ENCODE results near the gene RASSF10.

Gene RASSF10

DNA sequence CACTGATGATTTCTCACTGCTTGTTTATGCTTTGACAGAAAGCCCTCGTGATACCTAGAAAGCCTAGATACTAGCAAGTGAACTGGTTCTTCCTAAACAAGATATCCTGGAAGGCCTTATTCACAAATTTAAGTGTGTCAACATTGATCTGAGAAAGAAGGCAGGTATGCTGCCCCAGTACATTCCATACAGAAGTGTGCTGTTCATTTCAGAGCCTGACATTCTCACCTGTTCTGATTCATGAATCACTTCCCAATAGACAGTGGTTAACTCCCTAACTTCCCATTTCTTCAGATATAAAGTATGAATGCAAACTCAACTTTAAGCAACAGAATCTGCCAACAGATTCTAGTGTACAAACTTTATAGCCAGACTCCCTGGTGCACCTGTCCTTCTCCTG is 15.5 kb upstream of the RASSF10 start:
- no peak for DNase-seq (ENCODE audit: low read depth in 2 of 3, low spot score in 2 of 3)

DNA sequence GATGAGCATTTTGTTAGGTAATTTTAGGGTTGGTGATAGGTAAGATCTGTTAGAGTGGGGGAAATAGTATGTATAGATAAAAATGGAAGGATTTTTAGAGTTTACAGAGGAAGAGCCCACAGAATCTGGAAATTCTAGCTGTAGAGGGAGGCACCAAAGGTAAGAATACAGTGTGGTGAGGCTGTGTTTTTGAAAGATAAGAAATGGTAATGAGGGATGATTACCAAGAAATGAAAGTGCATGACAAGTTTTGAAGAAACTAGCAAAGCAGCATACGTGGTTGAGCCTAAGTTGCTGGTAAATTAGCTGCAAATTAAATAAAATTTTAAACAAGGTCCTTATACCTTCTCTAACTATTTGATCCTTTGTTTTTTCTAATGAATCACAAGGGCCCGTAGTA is 14.6 kb upstream of the RASSF10 start:
- no peak for DNase-seq (ENCODE audit: low read depth in 2 of 3, low spot score in 2 of 3)

DNA sequence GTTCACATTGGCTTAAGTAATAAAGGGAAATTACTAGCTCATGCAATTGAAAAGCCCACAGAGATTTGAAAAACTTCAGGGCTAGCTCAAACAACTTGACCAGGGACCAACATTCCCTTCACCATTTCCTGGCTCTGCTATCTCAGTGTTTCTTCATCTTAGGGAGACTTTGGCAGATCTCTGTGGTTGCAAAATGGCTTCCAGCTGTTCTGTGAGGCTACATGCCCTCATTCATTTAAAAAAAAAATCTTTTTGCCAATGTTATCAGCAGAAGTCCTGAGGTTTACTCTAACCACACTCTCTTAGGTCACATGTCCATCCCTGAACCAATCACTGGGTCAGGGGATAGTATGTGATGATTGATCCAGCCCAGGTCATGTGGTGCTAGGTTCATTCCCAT is 13.9 kb upstream of the RASSF10 start:
- DNase-seq (ENCODE audit: low read depth in 2 of 3, low spot score in 2 of 3) = no peak

DNA sequence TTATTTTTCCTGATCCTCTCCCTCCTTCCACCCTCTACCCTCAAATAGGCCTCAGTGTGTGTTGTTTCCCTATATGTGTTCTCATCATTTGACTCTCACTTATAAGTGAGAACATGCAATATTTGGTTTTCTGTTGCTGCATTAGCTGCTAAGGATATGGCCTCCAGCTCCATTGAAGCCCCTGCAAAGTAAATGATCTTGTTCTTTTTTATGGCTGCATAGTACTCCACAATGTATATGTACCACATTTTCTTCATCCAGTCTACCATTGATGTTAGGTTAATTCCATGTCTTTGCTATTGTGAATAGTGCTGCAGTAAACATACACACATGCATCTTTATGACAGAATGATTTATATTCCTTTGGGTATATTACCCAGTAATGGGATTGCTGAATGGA is 13.3 kb upstream of the RASSF10 start:
- no peak for DNase-seq (ENCODE audit: low read depth in 2 of 3, low spot score in 2 of 3)

DNA sequence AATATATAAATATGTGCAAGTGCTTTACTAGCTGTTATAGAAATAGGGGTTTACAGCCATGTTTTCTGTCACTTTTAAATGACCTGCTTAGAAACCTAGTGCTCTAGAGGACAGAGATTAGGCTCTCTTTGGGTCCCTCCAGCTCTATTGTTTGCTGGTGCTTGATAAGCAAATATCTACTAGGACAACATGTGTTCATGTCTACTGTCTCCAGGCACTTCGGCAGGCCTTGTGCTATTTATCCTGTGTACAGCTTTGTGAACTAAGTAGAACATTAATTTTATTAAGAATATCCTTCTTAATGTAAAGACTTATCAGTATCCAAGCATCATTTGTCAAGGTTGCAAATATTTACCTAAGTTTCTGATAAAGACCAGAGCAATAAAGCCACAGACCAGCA is 11.9 kb upstream of the RASSF10 start:
- DNase-seq (ENCODE audit: low read depth in 2 of 3, low spot score in 2 of 3) = no peak

DNA sequence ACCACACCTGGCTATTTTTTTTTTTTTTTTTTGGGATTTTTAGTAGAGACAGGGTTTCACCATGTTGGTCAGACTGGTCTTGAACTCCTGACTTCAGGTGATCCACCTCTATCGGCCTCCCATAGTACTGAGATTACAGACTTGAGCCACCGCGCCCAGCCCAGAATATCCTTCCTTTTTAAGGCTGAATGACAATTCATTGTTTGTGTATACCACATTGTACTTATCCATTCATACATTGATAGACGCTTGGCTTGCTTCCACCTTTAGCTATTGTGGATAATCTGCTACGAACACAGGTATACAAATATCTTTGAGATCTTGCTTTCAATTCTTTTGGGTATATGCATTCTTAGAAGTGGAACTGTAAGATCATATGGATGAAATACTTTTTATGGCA is 10.8 kb upstream of the RASSF10 start:
- no peak for DNase-seq (ENCODE audit: low read depth in 2 of 3, low spot score in 2 of 3)

DNA sequence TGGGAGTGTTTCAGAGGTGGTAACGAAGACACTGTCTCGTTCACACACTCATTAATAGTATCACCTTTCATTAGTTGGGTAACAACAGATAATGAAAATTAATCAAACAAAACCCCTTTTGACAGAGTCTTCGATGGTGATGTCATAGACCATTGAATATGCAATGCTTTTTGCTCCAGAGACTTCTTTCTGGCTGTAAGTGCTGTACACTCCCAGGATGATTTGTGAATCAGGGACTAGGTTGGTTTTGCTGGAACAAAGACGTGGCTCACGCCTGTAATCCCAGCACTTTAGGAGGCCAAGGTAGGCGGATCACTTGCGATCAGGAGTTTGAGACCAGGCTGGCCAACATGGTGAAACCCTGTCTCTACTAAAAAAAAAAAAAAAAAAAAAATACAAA is 9.5 kb upstream of the RASSF10 start:
- DNase-seq (ENCODE audit: low read depth in 2 of 3, low spot score in 2 of 3) = no peak

DNA sequence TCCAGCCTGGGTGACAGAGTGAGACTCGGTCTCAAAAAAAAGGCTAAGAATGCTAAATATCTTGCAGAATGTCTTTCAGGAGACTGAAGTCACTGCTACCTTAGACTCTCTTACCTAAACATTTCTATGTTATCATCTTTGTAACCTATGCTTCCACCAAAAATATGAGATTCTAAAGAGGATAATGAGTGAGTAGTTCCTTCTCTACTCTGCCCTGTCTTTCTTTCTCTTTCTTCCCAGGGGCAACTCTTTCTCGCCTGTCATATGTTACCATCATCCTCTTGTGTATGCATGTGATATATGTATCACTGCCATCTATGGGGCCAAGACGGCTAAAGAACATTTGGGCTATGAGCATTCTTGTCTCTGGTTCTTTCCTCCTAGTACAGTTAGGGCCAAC is 9.0 kb upstream of the RASSF10 start:
- no peak for DNase-seq (ENCODE audit: low read depth in 2 of 3, low spot score in 2 of 3)

DNA sequence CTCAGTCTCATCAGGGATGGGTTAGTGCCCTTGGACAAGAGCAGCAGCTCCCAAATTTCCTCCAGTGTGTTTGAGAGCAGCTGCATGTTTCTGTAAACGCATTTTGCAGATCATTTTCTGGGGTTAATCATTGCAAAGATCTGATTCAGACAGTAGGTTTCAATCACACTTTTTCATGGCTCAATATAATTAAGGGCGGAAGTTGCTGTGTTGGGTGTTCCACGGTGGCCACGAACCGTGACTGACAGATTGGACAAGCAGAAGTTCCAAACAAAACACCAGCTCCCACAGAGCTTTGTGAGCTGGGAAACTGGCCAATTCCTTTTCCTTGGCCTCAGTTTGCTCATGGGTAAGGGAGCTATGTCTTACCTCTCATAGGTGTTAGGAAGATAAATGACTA is 8.4 kb upstream of the RASSF10 start:
- no peak for DNase-seq (ENCODE audit: low read depth in 2 of 3, low spot score in 2 of 3)

DNA sequence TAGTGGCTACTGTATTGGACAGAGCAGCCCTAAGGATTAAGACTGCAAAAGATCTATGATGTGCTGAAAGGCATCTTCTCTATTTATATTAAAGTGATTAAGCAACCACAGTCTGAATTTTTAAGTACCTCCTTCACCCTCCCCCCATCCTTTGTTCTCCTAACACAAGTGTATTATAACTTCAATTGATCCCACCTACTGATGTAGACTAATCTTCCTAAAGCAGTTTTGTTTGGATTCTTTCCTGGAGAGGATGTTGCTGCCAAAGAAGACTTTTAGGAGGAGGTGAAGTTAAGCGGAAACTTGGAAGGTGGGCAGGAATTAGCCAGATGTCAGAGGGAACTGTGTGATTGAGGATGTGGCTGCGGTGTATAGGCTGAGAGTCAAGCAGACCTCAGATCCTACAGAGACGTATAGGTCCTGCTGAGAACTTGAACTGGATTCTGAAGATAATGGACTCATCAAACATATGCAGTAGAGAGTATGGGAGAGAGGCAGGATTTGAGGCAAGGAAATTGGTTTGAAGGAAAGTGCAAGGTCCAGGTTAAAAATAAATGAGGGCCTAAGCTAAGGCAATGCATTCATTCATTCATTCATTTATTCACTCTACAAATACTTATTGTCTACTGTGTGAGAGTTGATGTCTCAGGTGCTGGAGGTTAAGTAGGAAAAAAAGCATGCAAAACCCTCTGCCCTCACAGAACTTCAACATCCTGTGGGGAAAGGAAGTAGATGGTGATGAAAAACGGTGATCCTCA is 5.2 kb upstream of the RASSF10 start:
- DNase-seq (ENCODE audit: low read depth in 2 of 3, low spot score in 2 of 3) = no peak

DNA sequence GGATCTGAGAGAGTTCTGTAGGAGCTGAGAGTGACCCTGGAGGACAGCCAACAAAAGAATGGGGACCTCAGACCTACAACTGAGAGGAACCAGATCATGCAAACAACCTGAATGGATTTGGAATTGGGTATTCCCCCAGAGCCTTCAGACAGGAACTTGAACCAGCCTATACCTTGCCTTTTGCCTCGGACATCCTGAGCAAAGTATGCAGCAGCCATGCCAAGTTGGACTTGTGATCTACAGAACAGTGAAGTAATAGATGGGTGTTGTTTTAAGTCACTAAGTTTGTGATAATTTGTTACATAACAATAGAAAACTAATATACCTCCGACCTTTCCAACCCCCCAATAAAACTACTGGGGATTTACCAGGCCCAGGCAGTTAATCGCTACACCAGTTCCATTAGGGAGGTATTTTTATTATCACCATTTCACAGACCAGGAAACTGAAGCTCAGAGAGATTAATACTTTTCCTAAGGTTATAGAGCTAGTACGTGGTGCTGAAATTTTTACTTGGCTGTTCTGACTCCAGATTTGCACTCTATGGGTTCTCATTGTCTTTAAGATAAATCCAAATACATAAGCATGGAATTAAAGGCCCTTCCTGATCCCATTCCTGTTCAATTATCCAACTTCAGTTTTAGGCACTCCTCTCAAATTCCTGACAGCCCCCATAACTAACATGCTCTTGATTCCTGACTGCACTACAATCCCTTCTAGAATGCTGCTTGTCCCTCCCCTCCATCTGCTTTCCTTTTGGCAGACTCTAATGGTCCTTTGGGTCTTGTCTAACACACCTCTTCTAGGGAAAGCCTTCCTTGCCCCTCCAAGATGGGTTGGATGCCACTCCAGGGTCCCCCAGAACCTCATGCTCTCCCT is 1.7 kb upstream of the RASSF10 start:
- no peak for DNase-seq (ENCODE audit: low read depth in 2 of 3, low spot score in 2 of 3)

DNA sequence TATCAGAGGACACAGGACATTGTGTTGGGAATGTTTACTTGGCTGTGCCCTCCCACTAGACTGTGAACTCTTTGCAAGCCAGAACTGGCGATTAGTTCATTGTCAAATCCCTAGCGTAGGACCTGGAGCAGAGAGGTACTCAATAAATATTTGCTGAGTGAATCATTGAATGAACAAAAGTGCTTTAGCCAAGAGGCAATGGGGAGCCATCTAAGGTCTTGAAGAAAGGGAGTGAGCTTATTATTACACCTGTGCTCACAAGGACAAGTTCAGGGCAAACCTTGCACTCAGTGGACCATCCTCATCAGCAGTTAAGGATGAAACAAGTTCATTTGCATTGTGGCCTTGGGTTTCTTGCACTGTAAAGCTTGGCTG is 1.1 kb upstream of the RASSF10 start:
- no peak for DNase-seq (ENCODE audit: low read depth in 2 of 3, low spot score in 2 of 3)

DNA sequence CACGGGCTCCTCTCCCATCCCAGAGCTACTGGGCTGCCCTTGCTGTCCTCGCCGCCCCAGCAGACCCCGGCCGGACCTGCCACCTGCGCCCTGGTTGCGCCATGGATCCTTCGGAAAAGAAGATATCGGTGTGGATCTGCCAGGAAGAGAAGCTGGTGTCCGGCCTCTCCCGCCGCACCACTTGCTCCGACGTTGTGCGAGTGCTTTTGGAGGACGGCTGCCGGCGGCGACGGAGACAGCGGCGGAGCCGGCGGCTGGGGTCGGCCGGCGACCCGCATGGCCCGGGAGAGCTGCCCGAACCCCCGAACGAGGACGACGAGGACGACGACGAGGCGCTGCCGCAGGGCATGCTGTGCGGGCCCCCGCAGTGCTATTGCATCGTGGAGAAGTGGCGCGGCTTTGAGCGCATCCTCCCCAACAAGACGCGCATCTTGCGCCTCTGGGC is 382 bp downstream of the RASSF10 start:
- no peak for DNase-seq (ENCODE audit: low read depth in 2 of 3, low spot score in 2 of 3)

DNA sequence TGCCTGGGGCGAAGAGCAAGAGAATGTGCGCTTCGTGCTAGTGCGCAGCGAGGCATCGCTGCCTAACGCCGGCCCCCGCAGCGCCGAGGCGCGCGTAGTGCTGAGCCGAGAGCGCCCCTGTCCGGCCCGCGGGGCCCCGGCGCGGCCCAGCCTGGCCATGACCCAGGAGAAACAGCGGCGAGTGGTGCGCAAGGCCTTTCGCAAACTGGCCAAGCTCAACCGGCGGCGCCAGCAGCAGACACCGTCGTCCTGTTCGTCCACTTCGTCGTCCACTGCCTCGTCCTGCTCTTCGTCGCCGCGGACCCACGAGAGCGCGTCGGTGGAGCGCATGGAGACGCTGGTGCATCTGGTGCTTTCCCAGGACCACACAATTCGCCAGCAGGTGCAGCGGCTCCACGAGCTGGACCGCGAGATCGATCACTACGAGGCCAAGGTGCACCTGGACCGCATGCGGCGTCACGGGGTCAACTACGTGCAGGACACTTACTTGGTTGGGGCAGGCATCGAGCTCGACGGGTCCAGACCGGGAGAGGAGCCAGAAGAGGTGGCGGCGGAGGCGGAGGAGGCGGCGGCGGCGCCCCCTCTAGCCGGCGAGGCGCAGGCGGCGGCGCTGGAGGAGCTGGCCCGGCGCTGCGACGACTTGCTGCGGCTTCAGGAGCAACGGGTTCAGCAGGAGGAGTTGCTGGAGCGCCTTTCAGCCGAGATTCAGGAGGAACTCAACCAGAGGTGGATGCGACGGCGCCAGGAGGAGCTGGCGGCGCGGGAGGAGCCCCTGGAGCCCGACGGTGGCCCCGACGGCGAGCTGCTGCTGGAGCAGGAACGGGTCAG is 1.0 kb downstream of the RASSF10 start:
- no peak for DNase-seq (ENCODE audit: low read depth in 2 of 3, low spot score in 2 of 3)

DNA sequence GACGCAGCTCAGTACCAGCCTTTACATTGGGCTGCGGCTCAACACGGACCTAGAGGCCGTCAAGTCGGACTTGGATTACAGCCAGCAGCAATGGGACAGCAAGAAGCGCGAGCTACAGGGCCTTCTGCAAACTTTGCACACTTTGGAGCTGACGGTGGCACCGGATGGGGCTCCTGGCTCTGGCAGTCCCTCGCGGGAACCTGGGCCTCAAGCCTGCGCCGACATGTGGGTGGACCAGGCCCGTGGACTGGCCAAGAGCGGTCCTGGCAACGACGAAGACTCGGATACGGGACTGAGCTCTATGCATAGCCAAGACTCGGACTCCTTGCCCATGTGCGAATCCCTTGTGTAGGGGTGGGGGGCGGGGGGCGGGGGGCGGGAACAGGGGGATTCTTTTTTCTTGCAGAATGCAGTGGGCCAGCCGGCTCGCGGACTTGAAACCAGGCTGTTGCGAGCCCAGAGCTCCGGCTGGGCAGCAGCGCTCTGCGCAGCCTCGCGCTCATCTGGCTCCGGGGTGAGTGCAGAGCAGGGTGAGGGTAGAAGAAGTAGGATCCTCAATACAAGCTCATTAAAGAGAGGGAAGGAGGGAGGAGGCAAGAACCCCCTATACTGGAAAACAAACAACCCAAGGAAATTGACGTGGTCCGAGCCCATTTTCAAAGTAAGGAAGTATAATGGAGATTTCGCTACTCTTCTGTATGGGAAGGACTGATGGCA is 1.8 kb downstream of the RASSF10 start:
- DNase-seq (ENCODE audit: low read depth in 2 of 3, low spot score in 2 of 3) = no peak

DNA sequence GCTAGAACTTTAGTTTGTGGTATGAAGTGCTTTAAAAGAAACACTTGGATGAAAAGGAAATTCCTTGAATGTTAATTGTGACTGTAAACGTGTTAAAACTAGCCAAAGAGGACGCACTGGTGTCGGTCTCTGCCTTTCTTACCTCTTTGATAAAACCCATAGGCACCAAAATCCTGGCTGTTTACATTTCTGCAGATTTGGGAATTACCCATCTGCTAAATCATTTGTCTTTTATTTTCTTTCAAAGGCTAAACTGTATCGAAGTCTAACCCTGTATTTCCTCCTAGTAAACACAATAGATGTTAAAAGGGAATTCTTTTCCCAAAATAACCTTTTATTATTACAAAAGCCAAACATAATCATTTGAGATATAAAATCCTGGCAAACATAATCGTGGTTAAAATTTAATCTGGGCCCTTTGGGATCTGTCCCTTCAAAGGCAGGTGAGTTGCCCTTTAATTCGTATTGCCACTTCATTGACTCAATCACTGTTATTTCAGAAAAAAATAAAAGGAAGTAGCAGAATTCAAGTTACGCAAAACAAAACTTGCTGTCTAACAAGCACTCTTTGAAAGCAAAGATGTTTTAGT is 2.4 kb downstream of the RASSF10 start:
- no peak for DNase-seq (ENCODE audit: low read depth in 2 of 3, low spot score in 2 of 3)

DNA sequence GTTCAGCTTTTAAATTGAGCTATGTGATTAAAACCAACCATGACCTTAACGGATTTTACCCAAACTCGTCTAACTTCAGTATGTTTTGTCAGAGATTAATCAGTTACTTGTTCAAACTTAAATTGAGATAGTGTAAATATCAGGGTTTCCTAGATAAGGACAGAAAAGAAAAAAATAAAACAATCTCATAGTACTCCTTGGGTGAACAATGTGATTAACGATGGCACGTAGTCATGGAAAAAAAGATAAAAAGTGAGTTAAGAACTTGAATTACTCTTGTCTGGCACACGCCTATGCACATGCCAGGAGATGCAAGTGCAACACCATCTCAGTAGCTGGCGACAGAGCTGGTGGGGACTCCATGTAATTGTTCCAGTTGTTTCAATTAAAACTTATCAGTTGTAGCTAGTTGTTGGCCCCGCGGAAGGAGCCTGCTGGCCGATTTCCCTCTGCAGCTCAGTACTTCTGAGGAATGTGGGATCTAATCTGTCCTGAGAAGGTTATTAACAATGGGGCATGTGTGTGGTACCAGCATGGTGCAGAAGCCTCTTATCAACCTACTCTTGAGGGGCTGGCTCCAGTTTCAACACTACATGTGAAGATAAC is 3.0 kb downstream of the RASSF10 start:
- DNase-seq (ENCODE audit: low read depth in 2 of 3, low spot score in 2 of 3) = no peak

DNA sequence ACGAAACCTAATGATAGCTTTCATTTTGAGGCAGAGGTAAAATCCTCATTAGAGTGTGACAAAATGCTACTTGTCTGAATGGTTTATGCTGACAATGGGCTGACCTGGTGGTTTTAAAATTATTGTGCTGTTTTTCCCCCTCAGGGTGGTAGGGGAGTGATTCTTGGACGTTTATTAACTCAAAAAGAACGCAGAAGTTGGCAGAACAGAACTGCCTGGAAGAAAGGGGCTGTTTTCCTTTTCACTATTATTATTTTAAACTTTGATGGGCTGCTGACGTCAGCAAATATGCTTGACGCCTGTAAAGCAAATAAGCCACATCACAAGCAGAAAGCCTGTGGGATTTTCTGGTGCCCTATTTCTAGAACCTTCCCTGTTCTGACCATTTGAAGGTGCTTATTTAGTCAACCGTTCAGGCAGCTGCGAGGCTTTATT is 4.0 kb downstream of the RASSF10 start:
- no peak for DNase-seq (ENCODE audit: low read depth in 2 of 3, low spot score in 2 of 3)

DNA sequence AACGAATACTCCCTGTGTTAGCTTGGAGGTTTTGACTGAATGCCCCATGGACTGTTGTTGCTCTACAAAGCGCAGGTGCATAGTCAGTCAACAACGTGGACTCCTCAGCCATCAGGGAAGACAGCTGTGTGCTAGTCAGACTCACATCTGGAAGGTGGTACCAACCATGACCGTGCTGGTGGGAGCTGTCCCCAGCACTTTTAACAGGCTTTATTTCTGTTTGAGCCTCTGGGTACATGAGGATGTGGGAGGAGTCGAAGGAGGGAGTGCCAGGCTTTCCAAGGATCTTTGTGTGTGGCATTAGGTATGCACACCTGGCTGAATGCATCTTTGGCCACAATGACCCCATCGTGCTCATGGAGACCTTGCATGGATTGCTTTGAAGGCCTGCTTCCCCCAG is 6.6 kb downstream of the RASSF10 start:
- no peak for DNase-seq (ENCODE audit: low read depth in 2 of 3, low spot score in 2 of 3)

DNA sequence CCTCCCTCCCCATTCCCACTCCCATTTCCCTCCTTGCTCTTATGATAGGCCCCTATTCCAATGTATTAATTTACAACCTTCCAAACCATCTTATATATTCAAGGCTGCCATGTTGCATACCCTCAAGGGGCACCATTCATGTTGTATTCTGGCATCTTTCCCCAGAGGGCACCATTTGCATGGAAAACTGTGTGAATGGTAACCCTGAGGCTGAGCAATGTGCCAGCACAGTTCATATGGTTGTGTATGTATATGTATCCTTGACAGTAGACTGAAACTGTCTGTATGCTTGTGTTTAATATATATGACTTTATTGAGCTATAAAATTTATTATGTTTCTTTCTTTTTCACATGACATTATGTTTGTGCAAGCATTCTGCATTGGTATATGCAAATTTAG is 7.3 kb downstream of the RASSF10 start:
- no peak for DNase-seq (ENCODE audit: low read depth in 2 of 3, low spot score in 2 of 3)

Data from activated CD8-positive, alpha-beta memory T cell treated with anti-CD3 and anti-CD28 coated beads for 48 hours (primary cell).